NCI-H1694 treated with DMSO at 0.1 percent for 48 hours (cell line): ENCODE results near the gene CRTC3.
"Not testable (repeated sequence)": the region's sequence is repeated elsewhere in the genome, so short reads cannot be mapped to it uniquely, and the experiment has no call there.

ENCODE experiments used
- DNase-seq: peaks from one replicate; lab custom pipeline; 2025; lab: John Stamatoyannopoulos, UW

CRTC3 gene

GRCh38 chr15:90529371-90530249, at the start of gene CRTC3:
CRTC3 (plus strand) TSS chr15:90529923; CDS start chr15:90530072, 149 bp downstream.
- no peak for DNase-seq

- no peak for DNase-seq
Observed at GRCh38 chr15:90481023-90481422, 48.7 kb upstream of the CRTC3 start.

GRCh38 chr15:90482124-90483011, 47.4 kb upstream of the CRTC3 start:
- peak; percentile 39 for DNase-seq

GRCh38 chr15:90483012-90483307, 46.8 kb upstream of the CRTC3 start:
- no peak for DNase-seq

- no peak for DNase-seq
Observed at GRCh38 chr15:90483637-90484036, 46.1 kb upstream of the CRTC3 start.

- DNase-seq, result no peak
Observed at GRCh38 chr15:90487186-90487585, 42.5 kb upstream of the CRTC3 start.

- DNase-seq, result no peak
Observed at GRCh38 chr15:90489514-90489913, 40.2 kb upstream of the CRTC3 start.

GRCh38 chr15:90489944-90490343, 39.8 kb upstream of the CRTC3 start:
- no peak for DNase-seq

GRCh38 chr15:90493647-90494046, 36.1 kb upstream of the CRTC3 start:
- DNase-seq, result no peak

GRCh38 chr15:90495067-90495466, 34.7 kb upstream of the CRTC3 start:
- no peak for DNase-seq

GRCh38 chr15:90496791-90497190, 32.9 kb upstream of the CRTC3 start:
- DNase-seq, result no peak

- no peak for DNase-seq
Observed at GRCh38 chr15:90497376-90497775, 32.3 kb upstream of the CRTC3 start.

GRCh38 chr15:90497912-90498311, 31.8 kb upstream of the CRTC3 start:
- DNase-seq, result no peak

GRCh38 chr15:90500171-90500570, 29.6 kb upstream of the CRTC3 start:
- DNase-seq, result no peak

- DNase-seq, result no peak
Observed at GRCh38 chr15:90501898-90502297, 27.8 kb upstream of the CRTC3 start.

- DNase-seq, result not testable (repeated sequence)
Observed at GRCh38 chr15:90510781-90511180, 18.9 kb upstream of the CRTC3 start.

- DNase-seq, result not testable (repeated sequence)
Observed at GRCh38 chr15:90511211-90511618, 18.5 kb upstream of the CRTC3 start.

- no peak for DNase-seq
Observed at GRCh38 chr15:90512276-90512675, 17.4 kb upstream of the CRTC3 start.

- DNase-seq, result no peak
Observed at GRCh38 chr15:90512981-90513380, 16.7 kb upstream of the CRTC3 start.

GRCh38 chr15:90513448-90513847, 16.3 kb upstream of the CRTC3 start:
- DNase-seq, result no peak

- not testable (repeated sequence) for DNase-seq
Observed at GRCh38 chr15:90513893-90514292, 15.8 kb upstream of the CRTC3 start.

- no peak for DNase-seq
Observed at GRCh38 chr15:90519688-90520087, 10.0 kb upstream of the CRTC3 start.

GRCh38 chr15:90520365-90520764, 9.4 kb upstream of the CRTC3 start:
- DNase-seq, result no peak
